OCI-LY7 (cell line): Measurements from ENCODE around the gene CTNND2. TPM values are rescaled to one million over a fixed set of nuclear protein-coding genes. Genes with fewer than 3 reads are reported as not detected.
A peak's percentile ranks its signal among the peaks of the same experiment; 100 is the strongest.

Source experiments
- BruUV-seq: library from RNA; stranded (reverse); fragments of 400-500 nt; replicated peaks from 2 replicates; lab custom pipeline; 2021; lab: Mats Ljungman, UMichigan
- CTCF ChIA-PET: fragments of 300-600 bp; sonication (Branson Sonifier 250); formaldehyde crosslinking; loops from one replicate; lab custom pipeline; 2022; ENCODE audit warnings: antibody characterized with exemption; ENCODE audit not compliant: unreplicated experiment; lab: Charles Lee
- POLR2A ChIA-PET: fragments of 300-600 bp; sonication (Branson Sonifier 250); formaldehyde crosslinking; loops from one replicate; lab custom pipeline; 2022; ENCODE audit warnings: antibody characterized with exemption; lab: Charles Lee
- DNase-seq: peaks from one replicate; pipeline ENCODE4 v3.0.0-alpha.2; 2015; ENCODE audit warnings: low spot score
- H2AFZ ChIP-seq: fragments of 200-600 bp; sonication (generic), shearing (Covaris generic); 2 replicates; pipeline ENCODE4 v1.6.1; 2014; ENCODE audit warnings: mild to moderate bottlenecking, antibody characterized with exemption, low read length, moderate library complexity
- H3K27ac ChIP-seq: fragments of 200-600 bp; sonication (generic); 2 replicates; pipeline ENCODE4 v1.5.1; 2014; ENCODE audit warnings: mixed run types, low read depth, mild to moderate bottlenecking, moderate library complexity, low read length, inconsistent platforms; ENCODE audit not compliant: poor library complexity, severe bottlenecking
- H3K36me3 ChIP-seq: fragments of 200-600 bp; sonication (generic); 2 replicates; pipeline ENCODE4 v1.6.1; 2014; ENCODE audit warnings: mild to moderate bottlenecking, antibody characterized with exemption, low read length, moderate library complexity, mixed read lengths; ENCODE audit not compliant: insufficient read depth
- H3K4me1 ChIP-seq: fragments of 200-600 bp; sonication (generic); 2 replicates; pipeline ENCODE4 v1.5.1; 2014; ENCODE audit warnings: mild to moderate bottlenecking, low read length; ENCODE audit not compliant: insufficient read depth, poor library complexity, severe bottlenecking
- H3K4me2 ChIP-seq: fragments of 200-600 bp; sonication (generic); 2 replicates; pipeline ENCODE4 v1.6.1; 2014; ENCODE audit warnings: mild to moderate bottlenecking, low read length
- H3K4me3 ChIP-seq: fragments of 200-600 bp; sonication (generic); 2 replicates; pipeline ENCODE4 v1.5.1; 2014; ENCODE audit warnings: mild to moderate bottlenecking, low read depth, low read length; ENCODE audit not compliant: poor library complexity, severe bottlenecking
- H3K79me2 ChIP-seq: fragments of 200-600 bp; sonication (generic); 2 replicates; pipeline ENCODE4 v1.6.1; 2016; ENCODE audit warnings: low read depth, mild to moderate bottlenecking, low read length, moderate library complexity, mixed read lengths; ENCODE audit not compliant: insufficient read depth
- H3K9me2 ChIP-seq: fragments of 200-600 bp; sonication (generic); 2 replicates; pipeline ENCODE4 v1.6.1; 2016; ENCODE audit warnings: mild to moderate bottlenecking, low read length, mixed read lengths; ENCODE audit not compliant: insufficient read depth
- H3K9me3 ChIP-seq: fragments of 200-600 bp; sonication (generic); 2 replicates; pipeline ENCODE4 v1.6.1; 2014; ENCODE audit warnings: mild to moderate bottlenecking, mixed run types, low read length, mixed read lengths
- H4K20me1 ChIP-seq: fragments of 200-600 bp; sonication (generic); 2 replicates; pipeline ENCODE4 v1.6.1; 2014; ENCODE audit warnings: mild to moderate bottlenecking, antibody characterized with exemption, low read length, moderate library complexity, mixed read lengths; ENCODE audit not compliant: insufficient read depth
- CTCF ChIP-seq: fragments of 200-600 bp; sonication (generic); conservative IDR thresholded peaks from 2 replicates; pipeline ENCODE4 v1.5.1; 2014; ENCODE audit warnings: mild to moderate bottlenecking, antibody characterized with exemption, low read length, moderate library complexity, mixed read lengths
- EZH2phosphoT487 ChIP-seq: fragments of 200-600 bp; sonication (generic); IDR thresholded peaks from 2 replicates; pipeline ENCODE4 v1.6.1; 2018; ENCODE audit warnings: low read depth, borderline replicate concordance, mild to moderate bottlenecking, mixed run types, antibody characterized with exemption, low read length, moderate library complexity, mixed read lengths
- intact Hi-C: fragments of 100-400 bp; cut with micrococcal nuclease; formaldehyde crosslinking; loops from one replicate; pipeline ENCODE4 v1.10.0; 2022; ENCODE audit not compliant: unreplicated experiment
- total RNA-seq, 2 experiments: library from RNA; depleted of rRNA in 1 of 2; stranded (reverse); fragments of >200 nt in 1 of 2; shearing (Covaris generic) in 1 of 2; gene quantifications; 2 replicates each; pipeline ENCODE4 v1.2.3, GENCODE V29; 2014 to 2022

The CTNND2 gene
- total RNA-seq, 2 experiments from 2014 or later = not detected

GRCh38 chr5:11496137-11496719, 408.0 kb downstream of the CTNND2 start:
- POLR2A ChIA-PET = no interaction called here
- Histone ChIP-seq H3K4me2 (no peak overlapping the region), H3K9me3 (no peaks in the 10 kb centered on the region), H3K4me1 (no peaks in the 10 kb centered on the region), H3K4me3 (no peak overlapping the region), H3K9me2 (no peaks in the 10 kb centered on the region), H3K79me2 (no peaks in the 10 kb centered on the region), H2AFZ (no peak overlapping the region), H4K20me1 (no peaks in the 10 kb centered on the region), H3K36me3 (no peaks in the 10 kb centered on the region), H3K27ac (no peak overlapping the region)
- CTCF ChIA-PET = no interaction called here
- DNase-seq = no peak
- BruUV-seq = no TSS peak
- TF ChIP-seq CTCF = no peak
- no peak for TF ChIP-seq EZH2phosphoT487
- intact Hi-C loops = loop anchor here (10.0 kb wide), 1 partner anchor 231 kb away; no protein-coding TSS in a partner anchor

- Histone ChIP-seq H3K4me1 (no peaks in the 10 kb centered on the region), H3K9me3 (no peaks in the 10 kb centered on the region), H4K20me1 (no peaks in the 10 kb centered on the region), H3K4me2 (no peak overlapping the region), H3K9me2 (no peaks in the 10 kb centered on the region), H3K27ac (no peak overlapping the region), H3K79me2 (no peaks in the 10 kb centered on the region), H3K36me3 (no peaks in the 10 kb centered on the region), H2AFZ (no peak overlapping the region), H3K4me3 (no peak overlapping the region)
- POLR2A ChIA-PET = no interaction called here
- CTCF ChIA-PET = no interaction called here
- TF ChIP-seq CTCF (peak; percentile 72), EZH2phosphoT487 (no peak)
- BruUV-seq = no TSS peak
- intact Hi-C loops = loop anchor here (10.0 kb wide), 1 partner anchor 230 kb away; no protein-coding TSS in a partner anchor
- no peak for DNase-seq
These were observed 409.9 kb downstream of the CTNND2 start for GRCh38 chr5:11494340-11494739.

GRCh38 chr5:11491404-11492075, 412.7 kb downstream of the CTNND2 start:
- no peak overlapping the region for H3K4me3 ChIP-seq
- no peak overlapping the region for H3K27ac ChIP-seq
- no peaks in the 10 kb centered on the region for H3K9me3 ChIP-seq
- no peak overlapping the region for H3K4me2 ChIP-seq
- H3K4me1 ChIP-seq = no peaks in the 10 kb centered on the region
- H2AFZ ChIP-seq = no peak overlapping the region
- POLR2A ChIA-PET = no interaction called here
- no peak for DNase-seq
- intact Hi-C loops = loop anchor here (10.0 kb wide), 1 partner anchor 227 kb away; no protein-coding TSS in a partner anchor
- CTCF ChIA-PET = no interaction called here
- no peak for TF ChIP-seq EZH2phosphoT487
- TF ChIP-seq CTCF = no peak
- no TSS peak for BruUV-seq
- H4K20me1 ChIP-seq = no peaks in the 10 kb centered on the region
- no peaks in the 10 kb centered on the region for H3K79me2 ChIP-seq
- no peaks in the 10 kb centered on the region for H3K9me2 ChIP-seq
- H3K36me3 ChIP-seq = no peaks in the 10 kb centered on the region
